HL-60 (cell line): Measurements from ENCODE around the gene COX20.

Experiments
- DNase-seq, 2 experiments: peaks; one replicate each; pipeline ENCODE4 v3.0.0-alpha.2; 2010 to 2020; ENCODE audit warnings: low read depth in 1 of 2, low spot score in 1 of 2
- H3K27ac ChIP-seq: fragments of 250-450 bp; sonication (Bioruptor Pico); replicated peaks from 2 replicates; pipeline ENCODE4 v1.5.1; 2020; ENCODE audit warnings: mild to moderate bottlenecking, moderate library complexity
- H3K27me3 ChIP-seq: fragments of 250-450 bp; sonication (Bioruptor Pico); 2 replicates; pipeline ENCODE4 v1.5.1; 2021; ENCODE audit warnings: mild to moderate bottlenecking, moderate library complexity; ENCODE audit not compliant: insufficient read depth, poor library complexity, severe bottlenecking
- H3K4me3 ChIP-seq: replicated peaks from 2 replicates; pipeline ENCODE4 v1.5.1; 2011; ENCODE audit warnings: mild to moderate bottlenecking, control low read depth, low read length; ENCODE audit not compliant: insufficient read depth
- CTCF ChIP-seq: IDR thresholded peaks from one replicate; pipeline ENCODE4 v1.5.1; 2011; ENCODE audit warnings: low read length, control low read depth, inconsistent platforms; ENCODE audit not compliant: insufficient read depth
- GABPA ChIP-seq: IDR thresholded peaks from 2 replicates; pipeline ENCODE4 v1.6.1; 2012; ENCODE audit warnings: low read depth
- POLR2AphosphoS5 ChIP-seq: IDR thresholded peaks from 2 replicates; pipeline ENCODE4 v1.6.1; 2012; ENCODE audit warnings: low read depth
- SPI1 ChIP-seq: IDR thresholded peaks from 2 replicates; pipeline ENCODE4 v1.6.1; 2012; ENCODE audit warnings: low read depth, mild to moderate bottlenecking, borderline replicate concordance
- TF ChIP-seq, protein P1 (sequence below): IDR thresholded peaks from 2 replicates; pipeline ENCODE4 v1.6.1; 2012; ENCODE audit warnings: low read depth; ENCODE audit not compliant: insufficient replicate concordance

COX20 gene

DNA sequence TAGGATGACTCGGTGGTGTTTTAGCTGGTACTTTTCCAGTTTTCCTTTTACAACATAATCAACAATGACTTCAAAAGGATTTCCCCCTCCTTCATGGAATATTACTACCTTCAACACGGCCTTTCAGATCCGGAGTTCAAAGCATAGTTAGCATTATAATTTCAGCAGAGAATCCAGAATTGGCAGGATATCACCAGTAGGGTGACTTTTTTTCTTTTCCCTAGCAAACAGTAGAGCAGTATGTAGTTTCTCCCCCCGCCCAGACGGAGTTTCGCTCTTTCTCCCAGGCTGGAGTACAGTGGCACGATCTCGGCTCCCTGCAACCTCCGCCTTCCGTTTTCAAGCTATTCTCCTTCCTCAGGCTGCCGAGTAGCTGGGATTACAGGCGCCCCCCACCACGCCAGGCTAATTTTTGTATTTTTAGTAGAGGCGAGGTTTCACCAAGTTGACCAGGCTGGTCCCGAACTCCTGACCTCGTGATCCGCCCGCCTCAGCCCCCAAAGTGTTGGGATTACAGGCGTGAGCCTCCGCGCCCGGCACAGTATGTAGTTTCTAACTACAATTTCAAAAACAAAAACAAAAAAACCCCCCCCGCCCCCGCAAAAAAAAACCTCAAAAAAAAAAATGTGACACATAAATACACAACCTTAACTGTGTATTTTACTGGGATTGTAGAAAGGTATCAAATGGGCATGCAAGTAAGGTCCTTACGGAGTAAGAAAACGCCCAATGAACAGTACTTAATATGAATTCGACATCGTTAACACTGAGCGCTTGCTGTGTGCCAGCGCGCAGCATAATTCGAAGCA, 1.5 kb upstream of the COX20 start:
- Histone ChIP-seq H3K4me3 (peak overlapping the region; percentile 60), H3K27me3 (no peaks in the 10 kb centered on the region), H3K27ac (peak overlapping the region; percentile 99)
- no peak for TF ChIP-seq SPI1
- TF ChIP-seq GABPA: no peak
- no peak for TF ChIP-seq CTCF
- no peak for TF ChIP-seq POLR2AphosphoS5
- TF ChIP-seq, protein P1, sequence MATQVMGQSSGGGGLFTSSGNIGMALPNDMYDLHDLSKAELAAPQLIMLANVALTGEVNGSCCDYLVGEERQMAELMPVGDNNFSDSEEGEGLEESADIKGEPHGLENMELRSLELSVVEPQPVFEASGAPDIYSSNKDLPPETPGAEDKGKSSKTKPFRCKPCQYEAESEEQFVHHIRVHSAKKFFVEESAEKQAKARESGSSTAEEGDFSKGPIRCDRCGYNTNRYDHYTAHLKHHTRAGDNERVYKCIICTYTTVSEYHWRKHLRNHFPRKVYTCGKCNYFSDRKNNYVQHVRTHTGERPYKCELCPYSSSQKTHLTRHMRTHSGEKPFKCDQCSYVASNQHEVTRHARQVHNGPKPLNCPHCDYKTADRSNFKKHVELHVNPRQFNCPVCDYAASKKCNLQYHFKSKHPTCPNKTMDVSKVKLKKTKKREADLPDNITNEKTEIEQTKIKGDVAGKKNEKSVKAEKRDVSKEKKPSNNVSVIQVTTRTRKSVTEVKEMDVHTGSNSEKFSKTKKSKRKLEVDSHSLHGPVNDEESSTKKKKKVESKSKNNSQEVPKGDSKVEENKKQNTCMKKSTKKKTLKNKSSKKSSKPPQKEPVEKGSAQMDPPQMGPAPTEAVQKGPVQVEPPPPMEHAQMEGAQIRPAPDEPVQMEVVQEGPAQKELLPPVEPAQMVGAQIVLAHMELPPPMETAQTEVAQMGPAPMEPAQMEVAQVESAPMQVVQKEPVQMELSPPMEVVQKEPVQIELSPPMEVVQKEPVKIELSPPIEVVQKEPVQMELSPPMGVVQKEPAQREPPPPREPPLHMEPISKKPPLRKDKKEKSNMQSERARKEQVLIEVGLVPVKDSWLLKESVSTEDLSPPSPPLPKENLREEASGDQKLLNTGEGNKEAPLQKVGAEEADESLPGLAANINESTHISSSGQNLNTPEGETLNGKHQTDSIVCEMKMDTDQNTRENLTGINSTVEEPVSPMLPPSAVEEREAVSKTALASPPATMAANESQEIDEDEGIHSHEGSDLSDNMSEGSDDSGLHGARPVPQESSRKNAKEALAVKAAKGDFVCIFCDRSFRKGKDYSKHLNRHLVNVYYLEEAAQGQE: no peak
- DNase-seq: peak; percentile 76 to 85

DNA sequence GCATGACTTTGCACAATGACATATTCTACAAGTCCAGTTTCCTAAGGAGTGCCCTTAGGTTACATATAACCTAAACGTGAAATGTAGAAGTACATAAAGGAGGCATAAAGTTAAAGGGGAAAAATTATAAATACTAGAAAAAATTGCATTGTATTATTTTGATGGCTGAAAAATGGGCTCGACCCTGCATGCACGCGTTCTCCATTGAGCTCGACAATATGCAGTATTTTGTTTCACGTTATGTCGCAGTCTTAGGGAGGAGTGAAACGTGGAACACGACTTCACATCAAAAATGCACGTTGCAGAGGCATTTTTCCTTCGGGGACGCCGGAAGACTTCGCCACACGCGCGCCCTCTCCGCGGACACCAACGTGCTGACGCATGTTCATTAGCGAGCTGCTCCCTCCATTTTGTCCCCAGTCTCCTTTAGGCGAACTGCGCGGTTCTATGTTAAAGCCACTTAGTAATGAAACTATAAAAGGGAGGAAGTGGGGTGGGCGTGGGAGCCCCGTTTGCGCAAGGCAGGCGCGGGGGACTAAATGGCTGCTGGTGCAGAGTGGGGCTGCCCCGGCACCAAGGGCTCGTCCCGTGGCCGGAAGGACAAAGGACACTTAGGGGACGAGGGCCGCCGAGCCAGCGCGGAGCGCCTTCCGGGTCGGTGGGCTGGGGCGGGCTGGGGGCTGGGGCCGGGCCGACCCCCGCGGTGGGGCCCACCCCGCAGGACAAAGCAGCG, 749 bp upstream of the COX20 start:
- no peaks in the 10 kb centered on the region for H3K27me3 ChIP-seq
- DNase-seq: peak; percentile 86 to 95
- H3K27ac ChIP-seq: peak overlapping the region; percentile 99
- peak overlapping the region; percentile 60 for H3K4me3 ChIP-seq
- TF ChIP-seq POLR2AphosphoS5 (peak; percentile 91), CTCF (no peak), GABPA (peak; percentile 22; the same call in 1 of the 2 replicates), SPI1 (peak; percentile 96)
- TF ChIP-seq, protein P1: peak; percentile 69

DNA sequence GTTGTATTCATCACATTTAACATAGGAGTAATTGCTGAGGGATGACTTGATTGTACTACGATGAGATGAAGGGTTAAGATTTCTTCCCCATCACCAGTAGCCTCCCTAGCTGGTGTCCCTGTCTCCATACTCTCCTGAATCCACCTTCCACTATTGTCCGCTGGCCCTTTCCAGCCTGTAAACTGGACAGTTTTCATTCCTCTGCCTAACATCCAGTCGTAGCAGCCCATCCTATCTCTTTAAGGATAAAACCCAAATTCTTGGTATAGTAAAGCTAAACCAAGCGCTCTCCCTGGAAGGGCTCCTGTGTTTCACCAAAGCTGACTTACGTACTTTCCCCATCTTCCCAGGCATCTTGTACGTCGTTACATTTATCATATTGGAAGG, 670 bp downstream of the COX20 start:
- H3K27me3 ChIP-seq: no peaks in the 10 kb centered on the region
- H3K4me3 ChIP-seq: peak overlapping the region; percentile 60
- DNase-seq: peak; percentile 15 to 25
- peak; percentile 45 for TF ChIP-seq POLR2AphosphoS5
- no peak for TF ChIP-seq CTCF
- TF ChIP-seq, protein P1: no peak
- TF ChIP-seq SPI1: no peak
- no peak for TF ChIP-seq GABPA
- peak overlapping the region; percentile 99 for H3K27ac ChIP-seq
